DMS153 treated with DMSO at 0.1 percent for 48 hours (cell line): ENCODE results near the gene SYNGR2.

Experiments
- DNase-seq: peaks from one replicate; lab custom pipeline; 2025; ENCODE audit not compliant: unreplicated experiment; lab: John Stamatoyannopoulos, UW

Gene SYNGR2

GRCh38 chr17:78168242-78168902 is at the start of gene SYNGR2:
SYNGR2 (plus strand) TSS chr17:78168581; CDS start chr17:78168617, 36 bp downstream.
- peak; percentile 51 for DNase-seq

GRCh38 chr17:78118801-78119241 is 49.6 kb upstream of the SYNGR2 start:
- DNase-seq = no peak

GRCh38 chr17:78120537-78120936 is 47.8 kb upstream of the SYNGR2 start:
- no peak for DNase-seq

- no peak for DNase-seq
Measured at GRCh38 chr17:78120971-78121800, 47.2 kb upstream of the SYNGR2 start.

GRCh38 chr17:78121801-78122215 is 46.6 kb upstream of the SYNGR2 start:
- no peak for DNase-seq

GRCh38 chr17:78122216-78122930 is 46.0 kb upstream of the SYNGR2 start:
- DNase-seq = no peak

- no peak for DNase-seq
Measured at GRCh38 chr17:78122931-78123249, 45.5 kb upstream of the SYNGR2 start.

- DNase-seq = no peak
Measured at GRCh38 chr17:78123258-78123929, 45.0 kb upstream of the SYNGR2 start.

- no peak for DNase-seq
Measured at GRCh38 chr17:78124081-78124835, 44.1 kb upstream of the SYNGR2 start.

GRCh38 chr17:78124836-78125137 is 43.6 kb upstream of the SYNGR2 start:
- DNase-seq = no peak

- DNase-seq = no peak
Measured at GRCh38 chr17:78125138-78125913, 43.1 kb upstream of the SYNGR2 start.

GRCh38 chr17:78125976-78126894 is 42.1 kb upstream of the SYNGR2 start:
- DNase-seq = no peak

- DNase-seq = no peak
Measured at GRCh38 chr17:78126895-78127238, 41.5 kb upstream of the SYNGR2 start.

GRCh38 chr17:78127239-78127887 is 41.0 kb upstream of the SYNGR2 start:
- DNase-seq = no peak

GRCh38 chr17:78127888-78128550 is 40.4 kb upstream of the SYNGR2 start:
- DNase-seq = no peak

GRCh38 chr17:78128551-78129350 is 39.6 kb upstream of the SYNGR2 start, which contains the start of gene TMC6:
TMC6 (minus strand) TSS chr17:78128755; CDS start chr17:78126832, 1,923 bp downstream.
- DNase-seq = peak; percentile 58
